NCI-H187 treated with DMSO at 0.1 percent for 48 hours (cell line): ENCODE data around the gene ADAM30.

Experiments
- DNase-seq: peaks from one replicate; lab custom pipeline; 2025; lab: John Stamatoyannopoulos, UW

The ADAM30 gene

GRCh38 chr1:119908661-119909060, 12.3 kb upstream of the ADAM30 start:
- peak; percentile 27 for DNase-seq

DNA sequence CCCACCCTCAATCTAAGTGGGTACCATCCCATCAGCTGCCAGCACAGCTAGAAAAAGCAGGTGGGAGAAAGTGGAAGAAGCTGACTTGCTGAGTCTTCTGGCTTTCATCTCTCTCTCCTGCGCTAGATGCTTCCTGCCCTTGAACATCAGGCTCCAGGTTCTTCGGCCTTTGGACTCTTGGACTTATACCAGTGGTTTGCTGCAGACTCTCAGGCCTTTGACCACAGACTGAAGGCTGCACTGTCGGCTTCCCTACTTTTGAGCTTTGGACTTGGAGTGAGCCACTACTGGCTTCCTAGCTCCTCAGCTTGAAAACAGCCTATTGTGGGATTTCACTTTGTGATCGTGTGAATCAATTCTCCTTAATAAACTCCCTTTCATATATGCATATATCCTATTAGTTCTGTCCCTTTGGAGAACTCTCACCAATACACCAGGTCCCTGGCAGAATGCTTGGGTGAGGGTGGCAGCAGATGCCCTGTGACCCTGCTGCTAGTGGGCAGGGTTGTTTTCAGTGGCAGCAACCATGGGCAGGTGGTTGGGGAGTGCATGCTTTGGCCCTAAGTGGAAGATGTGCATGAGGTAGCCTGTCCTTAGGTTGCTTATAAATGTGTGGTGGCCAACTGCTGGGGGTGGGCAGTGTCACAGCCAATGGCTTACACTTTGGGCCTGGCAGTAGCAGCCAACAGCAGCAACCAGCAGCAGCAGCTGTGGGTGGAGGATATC, 10.8 kb upstream of the ADAM30 start:
- DNase-seq, result no peak

GRCh38 chr1:119903443-119903835, 7.1 kb upstream of the ADAM30 start:
- no peak for DNase-seq

GRCh38 chr1:119902775-119903442, 6.6 kb upstream of the ADAM30 start:
- no peak for DNase-seq

DNA sequence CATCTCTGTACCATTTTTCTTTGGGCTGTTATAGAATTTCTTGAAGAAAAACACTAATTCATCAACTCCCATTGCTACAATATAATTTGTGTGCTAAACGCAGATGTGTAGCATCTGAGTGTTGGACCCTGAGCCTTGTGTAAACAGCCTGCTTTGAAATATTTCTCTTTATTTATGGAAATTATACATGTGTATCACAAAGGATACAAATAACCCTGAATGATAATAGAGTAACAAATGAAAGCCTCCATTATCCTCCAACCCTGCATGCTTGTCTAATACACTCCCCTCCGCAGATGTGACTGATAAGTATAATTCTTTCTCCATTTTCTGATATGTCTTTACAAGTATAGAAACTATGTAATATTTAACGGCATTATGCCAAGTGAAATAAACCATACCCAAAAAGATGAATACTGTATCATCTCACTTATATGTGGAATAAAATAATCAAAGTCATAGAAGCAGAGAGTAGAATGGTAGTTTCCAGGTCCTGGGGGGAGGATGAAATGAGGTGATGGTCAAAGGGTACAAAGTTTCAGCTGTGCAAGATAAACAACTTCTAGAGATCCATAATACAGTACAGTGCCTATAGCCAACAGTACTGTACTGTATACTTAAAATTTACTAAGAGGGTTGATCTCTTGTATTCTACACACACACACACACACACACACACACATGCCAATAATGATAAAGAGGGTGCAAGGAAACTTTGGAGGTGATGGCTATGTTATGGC, 2.8 kb upstream of the ADAM30 start:
- no peak for DNase-seq

DNA sequence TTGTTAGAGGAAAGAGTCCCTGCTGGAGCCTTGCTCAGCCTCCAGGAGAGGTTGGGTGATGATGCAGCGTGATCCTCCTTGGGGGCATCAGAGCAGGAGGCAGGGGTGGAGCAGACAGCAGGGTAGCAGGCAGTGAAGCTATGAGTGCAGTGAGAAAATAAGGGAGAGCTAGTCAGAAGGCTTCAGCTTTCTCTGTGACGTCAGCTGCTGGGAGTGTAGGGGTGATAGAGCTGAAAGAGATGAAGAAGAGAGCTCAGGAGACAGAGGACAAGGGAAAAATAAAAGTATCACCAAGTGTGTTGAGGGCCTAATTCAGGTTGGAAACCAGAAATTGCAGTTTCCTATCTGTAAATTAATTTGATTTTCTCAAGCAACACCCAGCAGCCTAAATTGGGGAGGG, 2.2 kb upstream of the ADAM30 start:
- no peak for DNase-seq

GRCh38 chr1:119895102-119895501, 1.2 kb downstream of the ADAM30 start:
- no peak for DNase-seq

- DNase-seq, result no peak
Observed at GRCh38 chr1:119893827-119894700, 2.3 kb downstream of the ADAM30 start.

GRCh38 chr1:119893238-119893791, 3.0 kb downstream of the ADAM30 start:
- DNase-seq, result no peak

- no peak for DNase-seq
Observed at GRCh38 chr1:119891386-119891785, 4.9 kb downstream of the ADAM30 start.

DNA sequence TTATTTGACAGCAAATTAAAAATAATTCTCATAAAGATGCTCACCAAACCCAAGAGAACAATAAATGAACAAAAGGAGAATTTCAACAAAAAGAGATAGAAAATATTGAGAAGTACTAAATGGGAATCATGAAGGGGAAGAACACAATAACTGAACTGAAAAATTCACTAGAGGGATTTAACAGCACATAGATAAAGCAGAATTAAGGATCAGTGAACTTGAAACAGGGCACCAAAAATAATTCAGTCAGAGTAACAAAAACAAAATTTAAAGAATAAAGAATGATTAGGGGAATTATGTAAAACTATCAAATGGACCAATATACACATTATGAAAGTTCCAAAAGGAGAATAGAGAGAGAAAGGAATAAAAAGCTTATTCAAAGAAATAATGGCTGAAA, 7.8 kb downstream of the ADAM30 start:
- DNase-seq, result no peak

- DNase-seq, result no peak
Observed at GRCh38 chr1:119887427-119887826, 8.9 kb downstream of the ADAM30 start.

DNA sequence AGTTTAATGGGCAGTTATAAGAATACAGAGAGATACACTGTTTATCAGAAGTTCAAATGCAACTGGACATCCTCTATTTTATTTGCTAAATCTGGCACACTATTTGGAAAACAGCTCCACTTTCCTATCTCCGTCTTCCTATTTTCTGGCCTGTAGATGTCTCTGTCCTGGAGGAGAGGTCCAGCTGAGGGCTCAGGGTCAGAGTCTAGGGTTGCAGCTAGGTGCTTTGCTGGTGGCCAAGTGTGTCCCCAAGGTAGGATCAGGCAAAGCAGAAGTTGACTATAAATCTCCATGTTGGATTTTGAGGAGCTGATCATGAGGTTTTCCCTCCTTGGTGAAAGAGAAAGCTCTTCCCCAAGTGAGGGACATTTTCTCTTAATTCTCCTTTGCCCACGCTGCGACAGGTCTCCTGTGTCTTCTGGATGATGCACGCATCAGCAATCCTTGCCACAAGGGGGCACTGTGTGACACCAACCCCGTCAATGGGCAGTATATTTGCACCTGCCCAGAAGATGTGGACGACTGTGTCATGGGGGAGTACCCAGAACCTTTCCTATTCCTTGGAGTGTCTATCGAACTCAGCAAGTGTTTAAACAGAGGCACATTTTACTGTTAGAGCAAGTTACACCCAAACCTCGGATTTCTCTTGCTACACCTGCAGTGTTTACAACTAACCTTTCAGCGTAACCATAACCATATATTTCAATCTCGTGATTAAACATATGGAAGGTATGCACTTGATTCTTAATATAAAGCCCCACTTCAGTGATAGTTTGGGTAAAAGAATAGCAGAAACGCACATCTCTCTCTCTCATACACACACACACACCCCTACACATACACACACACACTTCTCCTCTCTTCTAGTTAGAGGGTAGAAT, 10.2 kb downstream of the ADAM30 start:
- no peak for DNase-seq

GRCh38 chr1:119884711-119885110, 11.6 kb downstream of the ADAM30 start:
- DNase-seq, result no peak

DNA sequence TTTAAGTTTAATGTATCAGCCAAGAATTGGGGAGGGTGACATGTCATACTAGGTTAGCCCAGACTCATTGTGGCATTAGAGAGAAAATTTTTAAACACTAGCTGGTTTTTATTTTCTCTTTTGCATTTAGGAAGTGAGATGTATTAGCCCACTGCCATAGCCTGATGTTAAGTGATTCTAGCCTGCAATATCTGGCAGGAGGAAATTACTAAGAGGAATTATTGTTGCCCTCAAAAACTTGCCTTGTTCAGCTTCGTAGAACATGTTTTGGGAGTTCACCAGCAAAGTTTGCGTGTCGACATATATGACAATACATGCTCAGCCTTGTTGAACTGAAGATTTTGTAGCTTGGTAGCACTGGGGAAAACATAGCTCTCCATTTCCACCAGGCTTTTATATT, 12.5 kb downstream of the ADAM30 start:
- no peak for DNase-seq

DNA sequence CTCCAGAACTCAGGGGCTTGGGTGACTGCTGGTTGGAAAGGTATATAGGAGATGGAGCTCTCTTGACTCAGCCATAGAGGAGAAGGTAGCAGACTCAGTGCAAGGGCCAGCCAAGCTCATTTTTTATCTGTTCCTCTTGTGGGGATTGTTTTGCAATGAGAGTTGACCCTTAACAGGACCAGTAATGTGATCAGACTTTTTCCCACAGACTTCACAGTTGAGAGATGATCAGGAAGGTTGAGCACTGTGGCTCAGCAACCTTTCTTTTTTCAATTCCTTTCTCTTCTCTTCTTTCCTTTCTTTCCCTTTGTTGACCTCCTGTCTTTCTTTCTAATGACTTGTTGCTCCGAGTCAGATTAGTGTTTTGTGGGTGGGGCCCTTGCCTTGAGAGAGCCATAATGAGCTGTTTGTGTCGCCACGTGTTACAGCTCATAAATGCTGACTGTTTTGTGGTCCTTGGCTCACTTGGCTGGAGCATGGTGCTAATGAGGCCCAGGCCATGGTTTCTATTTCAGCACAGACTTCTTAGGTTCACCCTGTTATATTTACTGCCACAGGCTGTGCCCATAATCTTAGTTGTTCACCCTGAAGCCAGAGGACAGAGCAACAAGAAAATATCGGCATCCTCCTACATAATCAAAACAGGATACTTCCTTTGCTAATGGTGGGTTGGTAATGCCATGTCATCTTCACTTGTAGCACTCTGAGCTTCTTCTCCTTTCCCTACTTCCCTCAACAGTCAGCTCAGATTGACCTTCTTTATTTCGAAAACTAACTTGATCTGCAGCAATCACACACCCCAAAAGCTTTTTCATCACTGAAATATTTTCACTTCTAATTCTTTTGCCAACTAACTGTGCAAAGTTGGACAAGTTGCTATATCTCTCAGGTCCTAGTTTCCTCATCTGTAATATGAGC, 13.9 kb downstream of the ADAM30 start:
- DNase-seq, result no peak

- no peak for DNase-seq
Observed at GRCh38 chr1:119879510-119880434, 16.5 kb downstream of the ADAM30 start.

DNA sequence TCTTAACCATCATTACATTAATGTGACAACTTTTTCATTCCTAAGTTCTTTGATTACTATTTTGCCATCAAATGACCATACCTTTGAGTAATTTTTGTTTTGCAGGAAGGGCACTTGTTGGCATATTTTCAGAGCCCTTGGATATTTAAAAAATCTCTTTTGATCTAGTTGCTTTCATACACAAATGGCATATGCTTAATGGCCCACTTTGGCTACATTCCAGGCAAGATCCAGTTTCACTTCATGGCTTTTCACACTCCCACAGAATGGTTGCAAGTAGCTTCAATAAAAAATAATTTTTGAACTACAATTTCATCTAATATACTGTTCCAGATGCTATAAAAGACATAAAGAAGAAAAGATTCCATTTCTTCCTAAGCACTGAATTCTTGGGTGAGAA, 18.1 kb downstream of the ADAM30 start:
- DNase-seq, result no peak

- DNase-seq, result no peak
Observed at GRCh38 chr1:119874186-119874585, 22.1 kb downstream of the ADAM30 start.
